Lower leg skin (tissue), 4 donors: ENCODE measurements around the gene PADI4. TPM values are rescaled to one million over a fixed set of nuclear protein-coding genes. Genes with fewer than 3 reads are reported as not detected.

Experiments used
- DNase-seq, 2 donors: peaks; one replicate each; pipeline ENCODE4 v3.0.0-alpha.2; 2019; ENCODE audit warnings: low spot score in 2 of 2
- H3K4me3 ChIP-seq: fragments of 200-600 bp; sonication (generic); 2 replicates; pipeline ENCODE4 v1.5.1; 2017; ENCODE audit warnings: mild to moderate bottlenecking, low read depth; ENCODE audit not compliant: poor library complexity, severe bottlenecking
- POLR2A ChIP-seq, 2 donors: fragments of 450-650 bp; IDR thresholded peaks; one replicate each; pipeline ENCODE4 v1.6.1; 2016 to 2017; ENCODE audit warnings: antibody characterized with exemption in 2 of 2, mild to moderate bottlenecking in 1 of 2, moderate library complexity in 1 of 2
- WGBS, 2 donors: methylation state at CpG; one replicate each; pipeline ENCODE4 v1.1.5; 2018; 5-methylcytosine and 5-hydroxymethylcytosine counted together
- intact Hi-C: fragments of 100-400 bp; cut with DNase I; formaldehyde crosslinking; loops from one replicate; pipeline ENCODE4 v1.15.0; 2023; ENCODE audit warnings: low total_unique reads
- total RNA-seq, 4 donors: library from RNA; depleted of rRNA; stranded (reverse); fragments of >200 nt; gene quantifications; one replicate each; pipeline ENCODE4 v1.1.0, GENCODE V29; 2016
- TF ChIP-seq, protein P1 (sequence below), 3 donors: fragments of 450-650 bp; IDR thresholded peaks; one replicate each; pipeline ENCODE4 v1.5.1; 2016; ENCODE audit warnings: antibody characterized with exemption in 3 of 3, mild to moderate bottlenecking in 3 of 3, moderate library complexity in 2 of 3

The PADI4 gene
- total RNA-seq, 4 donors from 2014 or later: 0.51 TPM; not detected in 3

DNA sequence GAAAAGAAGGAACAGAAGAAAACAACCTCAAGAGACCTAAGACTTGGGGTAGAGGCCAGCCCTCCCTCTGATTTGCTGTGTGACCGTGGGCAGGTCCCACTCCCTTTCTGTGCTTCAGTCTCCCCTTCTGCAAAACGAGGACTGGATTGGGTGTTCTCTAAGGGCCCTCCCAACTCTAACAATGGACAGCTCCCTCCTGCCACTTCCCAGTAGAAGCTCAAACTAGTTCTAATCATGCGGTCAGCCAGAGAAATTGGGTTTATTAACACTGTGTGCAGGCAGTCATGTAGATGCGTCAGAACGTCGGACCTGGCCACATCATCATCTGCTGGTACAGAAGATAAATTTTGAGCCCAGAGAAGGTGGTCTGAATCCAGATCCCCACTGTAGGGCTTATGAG lies 1.6 kb upstream of the PADI4 start:
- WGBS, 2 donors: 68 to 78% methylated on average over 6 of the region's 6 CpGs
- intact Hi-C loops: no loop called here
- TF ChIP-seq, protein P1, sequence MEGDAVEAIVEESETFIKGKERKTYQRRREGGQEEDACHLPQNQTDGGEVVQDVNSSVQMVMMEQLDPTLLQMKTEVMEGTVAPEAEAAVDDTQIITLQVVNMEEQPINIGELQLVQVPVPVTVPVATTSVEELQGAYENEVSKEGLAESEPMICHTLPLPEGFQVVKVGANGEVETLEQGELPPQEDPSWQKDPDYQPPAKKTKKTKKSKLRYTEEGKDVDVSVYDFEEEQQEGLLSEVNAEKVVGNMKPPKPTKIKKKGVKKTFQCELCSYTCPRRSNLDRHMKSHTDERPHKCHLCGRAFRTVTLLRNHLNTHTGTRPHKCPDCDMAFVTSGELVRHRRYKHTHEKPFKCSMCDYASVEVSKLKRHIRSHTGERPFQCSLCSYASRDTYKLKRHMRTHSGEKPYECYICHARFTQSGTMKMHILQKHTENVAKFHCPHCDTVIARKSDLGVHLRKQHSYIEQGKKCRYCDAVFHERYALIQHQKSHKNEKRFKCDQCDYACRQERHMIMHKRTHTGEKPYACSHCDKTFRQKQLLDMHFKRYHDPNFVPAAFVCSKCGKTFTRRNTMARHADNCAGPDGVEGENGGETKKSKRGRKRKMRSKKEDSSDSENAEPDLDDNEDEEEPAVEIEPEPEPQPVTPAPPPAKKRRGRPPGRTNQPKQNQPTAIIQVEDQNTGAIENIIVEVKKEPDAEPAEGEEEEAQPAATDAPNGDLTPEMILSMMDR (IDR thresholded peaks at IDR 0.05): no peak
- TF ChIP-seq POLR2A (IDR thresholded peaks at IDR 0.05): no peak
- no peak overlapping the region for H3K4me3 ChIP-seq
- DNase-seq: peak in 1 of 2 donors; percentile 45

DNA sequence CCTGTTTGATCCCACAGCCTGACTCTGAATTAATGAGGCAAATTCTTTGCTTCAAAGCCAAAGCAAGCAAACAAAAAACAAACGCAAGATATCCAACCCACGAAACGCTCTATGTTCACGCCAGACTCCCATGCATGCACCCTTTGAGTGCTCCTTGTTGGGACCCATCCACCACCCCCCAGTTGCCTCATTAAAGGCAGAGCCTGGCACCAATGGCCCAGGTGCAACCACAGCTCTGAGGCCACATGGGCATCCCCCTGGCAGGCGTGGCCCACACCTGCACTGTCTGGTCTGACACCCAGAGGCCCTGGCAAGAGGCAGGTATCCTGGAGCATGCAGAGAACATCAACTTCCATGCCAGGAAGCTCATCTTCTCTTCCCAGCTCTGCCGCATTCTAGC lies 1.1 kb upstream of the PADI4 start:
- WGBS, 2 donors: 23 to 29% methylated on average over 6 of the region's 6 CpGs
- intact Hi-C loops: no loop called here
- DNase-seq: peak in 1 of 2 donors; percentile 46
- TF ChIP-seq, protein P1 (IDR thresholded peaks at IDR 0.05): no peak
- TF ChIP-seq POLR2A (IDR thresholded peaks at IDR 0.05): no peak
- H3K4me3 ChIP-seq: no peak overlapping the region

DNA sequence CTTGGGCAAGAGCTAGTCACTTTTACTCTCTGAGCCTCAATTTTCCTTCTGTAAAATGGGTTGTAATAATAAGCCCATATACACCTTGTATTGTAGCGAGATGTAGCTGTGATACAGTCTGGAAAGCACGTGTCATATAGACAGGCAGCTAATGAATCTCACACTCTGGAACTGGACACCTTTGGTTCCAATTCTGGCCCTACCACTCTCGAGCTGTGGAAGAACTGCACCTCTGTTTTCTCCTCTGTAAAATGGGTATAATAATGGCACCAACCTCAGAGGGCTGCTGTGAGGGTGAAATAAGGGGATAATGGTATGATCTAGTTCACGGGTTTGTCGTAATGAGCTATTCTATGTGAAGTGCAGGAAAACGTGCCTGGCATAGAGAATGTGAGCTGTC lies 668 bp upstream of the PADI4 start:
- no peak for TF ChIP-seq POLR2A (IDR thresholded peaks at IDR 0.05)
- TF ChIP-seq, protein P1 (IDR thresholded peaks at IDR 0.05): no peak
- DNase-seq: peak in 1 of 2 donors; percentile 15
- intact Hi-C loops: no loop called here
- no peak overlapping the region for H3K4me3 ChIP-seq
- 79 to 83% methylated on average over 6 of the region's 6 CpGs for WGBS, 2 donors

DNA sequence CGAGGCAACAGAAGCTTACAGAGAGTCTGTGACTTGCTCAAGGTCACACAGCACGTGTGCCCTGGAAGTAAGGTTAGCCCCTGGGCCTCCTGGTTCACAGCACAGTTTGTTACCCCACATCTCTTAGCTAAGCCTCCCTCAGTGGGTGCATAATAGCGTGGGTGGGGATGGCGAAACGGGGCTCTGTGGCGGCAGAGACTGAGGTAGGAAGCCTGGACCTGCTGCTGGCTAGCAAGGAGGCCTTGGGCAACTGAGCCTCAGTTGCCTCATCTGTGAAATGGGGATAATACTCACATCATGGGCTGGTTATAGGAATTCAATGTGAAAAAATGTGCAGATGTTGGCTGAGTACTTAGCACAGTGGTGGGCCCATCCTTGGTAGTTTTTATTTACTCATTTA lies 596 bp downstream of the PADI4 start:
- H3K4me3 ChIP-seq: no peak overlapping the region
- intact Hi-C loops: no loop called here
- TF ChIP-seq, protein P1 (IDR thresholded peaks at IDR 0.05): no peak
- TF ChIP-seq POLR2A (IDR thresholded peaks at IDR 0.05): no peak
- WGBS, 2 donors: 55 to 64% methylated on average over 5 to 6 of the region's 6 CpGs
- DNase-seq: peak in 1 of 2 donors; percentile 26

DNA sequence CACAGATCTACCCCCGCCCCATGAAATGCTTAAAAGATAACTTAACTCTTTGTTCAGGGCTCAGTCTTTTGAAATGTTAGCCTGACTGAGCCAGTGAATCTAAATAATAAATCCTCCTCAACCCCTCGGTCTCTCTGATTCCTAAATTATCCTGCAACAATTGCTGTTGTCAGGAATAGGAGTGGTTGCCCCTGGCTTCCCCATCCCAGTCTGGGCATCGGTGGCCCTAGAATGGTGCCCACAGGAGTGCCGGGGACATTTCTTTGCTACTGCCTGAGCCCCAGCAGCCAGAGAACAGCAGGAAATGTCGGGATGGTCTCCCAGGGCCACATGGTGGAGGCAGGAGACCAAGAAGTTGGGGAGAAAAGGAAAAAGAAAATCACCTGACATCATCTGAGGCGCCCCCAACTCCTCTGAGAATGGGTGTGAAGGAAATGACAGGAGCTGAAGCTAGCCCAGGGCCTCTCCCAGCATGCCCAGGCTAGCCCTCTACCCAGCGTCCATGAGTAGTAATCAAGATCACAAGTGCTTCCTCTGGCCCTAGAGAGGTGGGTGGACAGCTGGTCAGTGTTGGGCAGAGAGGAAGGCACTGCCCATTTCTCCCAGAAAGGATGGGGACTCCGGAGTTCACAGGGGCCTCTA lies 1.6 kb downstream of the PADI4 start:
- peak in 1 of 2 donors; percentile 56 for DNase-seq
- WGBS, 2 donors: 57 to 63% methylated on average over 8 of the region's 8 CpGs
- TF ChIP-seq, protein P1 (IDR thresholded peaks at IDR 0.05): no peak
- TF ChIP-seq POLR2A (IDR thresholded peaks at IDR 0.05): no peak
- no peak overlapping the region for H3K4me3 ChIP-seq
- intact Hi-C loops: no loop called here
